ENCODE measurements around the gene METRNL.
"Not testable (repeated sequence)": the region's sequence is repeated elsewhere in the genome, so short reads cannot be mapped to it uniquely, and the experiment has no call there.

Gene METRNL

GRCh38 chr17:83123896-83124801 is 44.7 kb downstream of the METRNL start:
- no peak for DNase-seq (ENCODE audit: low read depth)

- no peak for DNase-seq (ENCODE audit: low read depth)
These were observed 45.6 kb downstream of the METRNL start for GRCh38 chr17:83124871-83125514.

- DNase-seq (ENCODE audit: low read depth): no peak
These were observed 46.3 kb downstream of the METRNL start for GRCh38 chr17:83125515-83126274.

GRCh38 chr17:83126275-83126811 is 46.9 kb downstream of the METRNL start:
- DNase-seq (ENCODE audit: low read depth): no peak

- no peak for DNase-seq (ENCODE audit: low read depth)
These were observed 48.2 kb downstream of the METRNL start for GRCh38 chr17:83127431-83128160.

- DNase-seq (ENCODE audit: low read depth): no peak
These were observed 49.2 kb downstream of the METRNL start for GRCh38 chr17:83128306-83129240.

- no peak for DNase-seq (ENCODE audit: low read depth)
These were observed 50.3 kb downstream of the METRNL start for GRCh38 chr17:83129676-83130075.

- peak; percentile 86 for DNase-seq (ENCODE audit: low read depth)
These were observed 52.1 kb downstream of the METRNL start for GRCh38 chr17:83131401-83132011.

- DNase-seq (ENCODE audit: low read depth): no peak
These were observed 53.1 kb downstream of the METRNL start for GRCh38 chr17:83132251-83133081.

GRCh38 chr17:83133302-83134121 is 54.1 kb downstream of the METRNL start:
- no peak for DNase-seq (ENCODE audit: low read depth)

GRCh38 chr17:83134456-83134855 is 55.0 kb downstream of the METRNL start:
- DNase-seq (ENCODE audit: low read depth): not testable (repeated sequence)

GRCh38 chr17:83135692-83136091 is 56.3 kb downstream of the METRNL start:
- DNase-seq (ENCODE audit: low read depth): no peak

GRCh38 chr17:83136156-83136555 is 56.7 kb downstream of the METRNL start:
- no peak for DNase-seq (ENCODE audit: low read depth)

GRCh38 chr17:83136931-83137330 is 57.5 kb downstream of the METRNL start:
- DNase-seq (ENCODE audit: low read depth): no peak

- no peak for DNase-seq (ENCODE audit: low read depth)
These were observed 58.1 kb downstream of the METRNL start for GRCh38 chr17:83137523-83137922.

- DNase-seq (ENCODE audit: low read depth): no peak
These were observed 59.4 kb downstream of the METRNL start for GRCh38 chr17:83138820-83139219.

- not testable (repeated sequence) for DNase-seq (ENCODE audit: low read depth)
These were observed 60.3 kb downstream of the METRNL start for GRCh38 chr17:83139541-83140248.

GRCh38 chr17:83140249-83140566 is 60.8 kb downstream of the METRNL start:
- not testable (repeated sequence) for DNase-seq (ENCODE audit: low read depth)

Data from CMK (cell line).